PC-9 (cell line): Measurements from ENCODE around the gene NCS1.

Source experiments
- CTCF ChIP-seq: fragments of 200-600 bp; sonication (generic); conservative IDR thresholded peaks from 2 replicates; pipeline ENCODE4 v1.6.1; 2017; ENCODE audit warnings: mixed run types, antibody characterized with exemption, mild to moderate bottlenecking, moderate library complexity
- EZH2 ChIP-seq: fragments of 200-600 bp; sonication (generic); IDR thresholded peaks from 2 replicates; pipeline ENCODE4 v1.8.0; 2017; ENCODE audit warnings: antibody characterized with exemption, low read depth

- TF ChIP-seq CTCF = no peak
- TF ChIP-seq EZH2 = no peak
Measured at GRCh38 chr9:130245474-130245873, 73.3 kb downstream of the NCS1 start.
